CD14-positive monocyte (primary cell): ENCODE measurements around the gene STAT5A. TPM values are rescaled to one million over a fixed set of nuclear protein-coding genes. Genes with fewer than 3 reads are reported as not detected.

Experiments used
- DNase-seq, 3 donors: peaks; one replicate each; pipeline ENCODE4 v3.0.0-alpha.2; 2011 to 2022
- H2AFZ ChIP-seq: 2 replicates; pipeline ENCODE4 v1.6.0; 2012; ENCODE audit warnings: mild to moderate bottlenecking, low read depth, low read length, inconsistent platforms; ENCODE audit not compliant: insufficient read depth, poor library complexity, severe bottlenecking
- H3K27ac ChIP-seq, 2 donors: 1 replicate in 1 of 2; 2 replicates in 1 of 2; pipeline ENCODE4 v1.5.1; 2012 to 2013; ENCODE audit warnings: low read length in 2 of 2, control low read depth in 1 of 2, inconsistent platforms in 1 of 2, low read depth in 1 of 2, mild to moderate bottlenecking in 1 of 2
- H3K27me3 ChIP-seq, 2 donors: one replicate each; pipeline versions ENCODE4 v1.6.0 to v1.6.1; 2011 to 2013; ENCODE audit warnings: low read length in 2 of 2; ENCODE audit not compliant: control insufficient read depth in 2 of 2, insufficient read depth in 2 of 2
- H3K36me3 ChIP-seq, 2 donors: replicated peaks in 1 of 2; 1 replicate in 1 of 2; 2 replicates in 1 of 2; pipeline versions ENCODE4 v1.5.1 to v1.6.1; 2012 to 2013; ENCODE audit warnings: low read length in 2 of 2, control low read depth in 1 of 2, inconsistent platforms in 1 of 2, mild to moderate bottlenecking in 1 of 2; ENCODE audit not compliant: insufficient read depth in 2 of 2, control insufficient read depth in 1 of 2
- H3K4me1 ChIP-seq, 2 donors: 1 replicate in 1 of 2; 2 replicates in 1 of 2; pipeline versions ENCODE4 v1.5.1 to v1.6.1; 2012 to 2013; ENCODE audit warnings: low read length in 2 of 2, control low read depth in 1 of 2, inconsistent platforms in 1 of 2, mild to moderate bottlenecking in 1 of 2, moderate library complexity in 1 of 2; ENCODE audit not compliant: insufficient read depth in 2 of 2, control insufficient read depth in 1 of 2
- H3K4me2 ChIP-seq: replicated peaks from 2 replicates; pipeline ENCODE3; 2012; ENCODE audit warnings: low read length, moderate library complexity, mild to moderate bottlenecking; ENCODE audit not compliant: poor library complexity, severe bottlenecking; ENCODE audit errors: extremely low read depth
- H3K4me3 ChIP-seq, 3 experiments: fragments of 200-600 bp in 1 of 3; sonication (generic) in 1 of 3; replicated peaks in 1 of 3; 1 replicate in 2 of 3; 2 replicates in 1 of 3; pipeline ENCODE4 v1.5.1; 2011 to 2013; ENCODE audit warnings: low read length in 3 of 3, mild to moderate bottlenecking in 3 of 3, control low read depth in 2 of 3, low read depth in 2 of 3, inconsistent platforms in 1 of 3, moderate library complexity in 1 of 3
- H3K79me2 ChIP-seq: 2 replicates; pipeline ENCODE4 v1.6.0; 2012; ENCODE audit warnings: mild to moderate bottlenecking, control low read depth, inconsistent platforms, low read length, moderate library complexity; ENCODE audit not compliant: insufficient read depth
- H3K9ac ChIP-seq: 2 replicates; pipeline ENCODE4 v1.6.0; 2017; ENCODE audit warnings: low read length, mild to moderate bottlenecking; ENCODE audit not compliant: insufficient read depth, poor library complexity, severe bottlenecking
- H3K9me3 ChIP-seq, 2 donors: replicated peaks in 1 of 2; 1 replicate in 1 of 2; 2 replicates in 1 of 2; pipeline versions ENCODE4 v1.5.1 to v1.6.1; 2012 to 2013; ENCODE audit warnings: low read length in 2 of 2, control low read depth in 1 of 2; ENCODE audit not compliant: control insufficient read depth in 1 of 2, insufficient read depth in 1 of 2
- H4K20me1 ChIP-seq: 2 replicates; pipeline ENCODE4 v1.6.0; 2012; ENCODE audit warnings: mild to moderate bottlenecking, low read length, control low read depth, moderate library complexity; ENCODE audit not compliant: insufficient read depth
- H3K27ac Mint-ChIP-seq, 7 donors: one replicate each; pipeline ENCODE4 v1.8.0; 2020; ENCODE audit warnings: mild to moderate bottlenecking in 7 of 7, mixed read lengths in 7 of 7, moderate library complexity in 6 of 7, inconsistent platforms in 2 of 7
- H3K27me3 Mint-ChIP-seq, 3 donors: one replicate each; pipeline ENCODE4 v1.8.0; 2021 to 2022; ENCODE audit warnings: low read depth in 3 of 3, mild to moderate bottlenecking in 3 of 3, mixed read lengths in 3 of 3, moderate library complexity in 3 of 3, inconsistent platforms in 1 of 3
- H3K36me3 Mint-ChIP-seq, 2 donors: one replicate each; pipeline ENCODE4 v1.8.0; 2020; ENCODE audit warnings: mixed read lengths in 2 of 2, inconsistent platforms in 1 of 2, mild to moderate bottlenecking in 1 of 2
- H3K4me1 Mint-ChIP-seq: one replicate; pipeline ENCODE4 v1.8.0; 2020; ENCODE audit warnings: mild to moderate bottlenecking, mixed read lengths
- H3K4me3 Mint-ChIP-seq, 2 donors: one replicate each; pipeline ENCODE4 v1.8.0; 2020; ENCODE audit warnings: mild to moderate bottlenecking in 2 of 2, mixed read lengths in 2 of 2, moderate library complexity in 1 of 2
- H3K9me3 Mint-ChIP-seq, 7 donors: one replicate each; pipeline ENCODE4 v1.8.0; 2020 to 2022; ENCODE audit warnings: mixed read lengths in 7 of 7, mild to moderate bottlenecking in 6 of 7, moderate library complexity in 6 of 7, inconsistent platforms in 2 of 7
- CTCF ChIP-seq: fragments of 200-600 bp; IDR thresholded peaks from one replicate; pipeline ENCODE4 v1.8.0; 2022; ENCODE audit warnings: antibody characterized with exemption, mild to moderate bottlenecking
- WGBS: methylation state at CpG from one replicate; pipeline ENCODE4 v1.1.5; 2013; ENCODE audit warnings: missing lambda C conversion rate; ENCODE audit not compliant: insufficient coverage; 5-methylcytosine and 5-hydroxymethylcytosine counted together
- intact Hi-C, 2 donors: fragments of 100-400 bp; cut with micrococcal nuclease; formaldehyde crosslinking; loops; one replicate each; pipeline versions ENCODE4 v1.15.0 to v1.15.1; 2023
- polyA plus RNA-seq, 3 donors: library from polyadenylated mRNA; depleted of rRNA in 1 of 3; unstranded in 2 of 3; stranded (reverse) in 1 of 3; fragments of 300-500 nt in 2 of 3; fragments of >200 nt in 1 of 3; fragmentation: Illumina TruSeq in 2 of 3; gene quantifications; 1 replicate in 2 of 3; 2 replicates in 1 of 3; pipeline ENCODE4 v1.2.3, GENCODE V29; 2012 to 2021

The STAT5A gene
- polyA plus RNA-seq, 3 donors: 30.5 to 91.1 (median 49.8) TPM

DNA sequence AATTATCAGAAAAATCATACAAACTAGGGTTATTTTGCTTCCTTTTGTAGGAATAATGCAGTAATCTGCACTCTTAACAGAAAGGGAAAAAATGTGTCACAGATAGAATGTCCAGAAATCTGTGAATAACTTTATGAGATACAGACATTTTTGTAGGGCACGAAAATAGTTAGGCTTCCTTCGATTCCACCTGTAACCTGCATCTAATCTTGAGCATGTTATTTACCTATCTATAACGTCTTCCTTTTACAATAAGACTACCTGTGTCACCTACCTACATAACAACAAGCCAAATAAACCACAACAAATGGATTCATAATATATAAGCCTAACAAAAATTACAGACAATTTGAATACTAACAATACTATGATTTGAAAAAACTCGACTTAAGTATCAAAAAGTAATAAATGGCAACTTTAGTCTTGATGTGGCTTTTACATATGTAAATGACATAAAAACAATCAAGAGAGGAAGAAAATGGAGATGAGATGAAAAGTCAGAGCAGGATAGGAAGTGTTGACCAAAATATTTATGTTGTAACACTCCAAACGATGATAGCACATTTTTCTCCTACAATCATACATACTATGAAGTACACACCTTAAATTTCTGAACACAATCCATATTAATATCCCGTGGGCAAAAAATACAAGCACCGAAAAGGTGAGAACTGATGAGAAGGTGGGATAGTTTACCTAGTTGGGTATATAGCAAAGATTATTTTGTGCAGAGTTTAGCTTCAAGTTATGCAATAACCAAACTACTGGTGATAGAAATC is 14.6 kb upstream of the STAT5A start:
- no peak overlapping the region for H3K9ac ChIP-seq
- peak overlapping the region; percentile 71 to 91 (median 84) for H3K27ac Mint-ChIP-seq
- no peaks in the 10 kb centered on the region for H3K9me3 Mint-ChIP-seq
- peaks cover 4 to 11% of the 10 kb centered on the region in 2 donors for H3K36me3 Mint-ChIP-seq
- H3K27me3 ChIP-seq: no peaks in the 10 kb centered on the region
- H4K20me1 ChIP-seq: peaks cover 11% of the 10 kb centered on the region
- H3K36me3 ChIP-seq: no peaks in the 10 kb centered on the region
- H3K4me1 Mint-ChIP-seq: peaks cover 57% of the 10 kb centered on the region
- no peak overlapping the region for H2AFZ ChIP-seq
- peak overlapping the region in 1 of 2 donors; percentile 91 for H3K27ac ChIP-seq
- WGBS: 90% methylated on average over 2 of the region's 7 CpGs
- peak in 2 of 3 donors; percentile 27 to 59 for DNase-seq
- TF ChIP-seq CTCF: no peak
- H3K79me2 ChIP-seq: peaks cover 73% of the 10 kb centered on the region
- peaks cover 48 to 55% of the 10 kb centered on the region in 2 donors for H3K4me1 ChIP-seq
- peak overlapping the region in 1 of 2 donors; percentile 100 for H3K4me3 Mint-ChIP-seq
- H3K4me2 ChIP-seq: peak overlapping the region; percentile 87
- intact Hi-C loops: loop anchor here in 1 of 2 donors (2.0 kb wide), 1 partner anchor 15 kb away; the partner anchor contains the start of gene STAT5A
- H3K9me3 ChIP-seq: no peaks in the 10 kb centered on the region
- peaks cover 0 to 3% (median 0%) of the 10 kb centered on the region in 3 donors for H3K27me3 Mint-ChIP-seq
- peak overlapping the region in 1 of 3 experiments; percentile 94 for H3K4me3 ChIP-seq

DNA sequence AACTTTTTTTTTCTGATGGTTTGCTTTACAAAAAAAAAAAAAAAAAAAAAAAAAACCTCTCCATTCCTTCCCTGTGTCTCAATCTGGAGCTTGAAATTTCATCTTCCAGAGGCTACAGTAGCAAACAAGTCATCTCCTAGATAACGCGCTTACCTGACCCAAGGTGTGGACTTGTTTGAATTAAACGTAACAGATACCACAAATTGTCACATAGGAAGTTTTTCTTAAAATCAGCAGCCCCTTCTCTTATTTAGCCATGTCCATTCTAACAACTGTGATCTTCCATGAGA is 14.1 kb upstream of the STAT5A start:
- Mint-ChIP-seq H3K4me1 (peaks cover 57% of the 10 kb centered on the region), H3K4me3 (peak overlapping the region; percentile 99 to 100), H3K36me3 (peaks cover 4 to 10% of the 10 kb centered on the region in 2 donors), H3K9me3 (no peaks in the 10 kb centered on the region), H3K27me3 (peaks cover 0 to 3% (median 0%) of the 10 kb centered on the region in 3 donors), H3K27ac (peak overlapping the region; percentile 63 to 88 (median 79))
- Histone ChIP-seq H3K36me3 (no peaks in the 10 kb centered on the region), H2AFZ (no peak overlapping the region), H3K4me1 (peaks cover 48 to 55% of the 10 kb centered on the region in 2 donors), H3K27ac (peak overlapping the region in 1 of 2 donors; percentile 91), H3K79me2 (peaks cover 68% of the 10 kb centered on the region), H3K27me3 (no peaks in the 10 kb centered on the region), H3K9me3 (no peaks in the 10 kb centered on the region), H3K4me2 (peak overlapping the region; percentile 87), H3K4me3 (peak overlapping the region in 1 of 3 experiments; percentile 94), H3K9ac (no peak overlapping the region), H4K20me1 (peaks cover 11% of the 10 kb centered on the region)
- intact Hi-C loops: no loop called here
- WGBS: 80% methylated on average over 2 of the region's 3 CpGs
- DNase-seq: no peak
- TF ChIP-seq CTCF: no peak
